Stimulated activated CD4-positive, alpha-beta T cell treated with anti-CD3 and anti-CD28 coated beads, Interleukin-12 subunit alpha, Interleukin-12 subunit beta, amount 100 ng/mL, for 48 hours (primary cell): ENCODE data around the gene PPA2.
A peak's percentile ranks its signal among the peaks of the same experiment; 100 is the strongest.
"Not testable (repeated sequence)": the region's sequence is repeated elsewhere in the genome, so short reads cannot be mapped to it uniquely, and the experiment has no call there.

Experiments
- DNase-seq, 3 donors: peaks; one replicate each; pipeline ENCODE4 v3.0.0-alpha.2; 2020; ENCODE audit warnings: low read depth in 2 of 3, low spot score in 1 of 3

PPA2 gene

DNA sequence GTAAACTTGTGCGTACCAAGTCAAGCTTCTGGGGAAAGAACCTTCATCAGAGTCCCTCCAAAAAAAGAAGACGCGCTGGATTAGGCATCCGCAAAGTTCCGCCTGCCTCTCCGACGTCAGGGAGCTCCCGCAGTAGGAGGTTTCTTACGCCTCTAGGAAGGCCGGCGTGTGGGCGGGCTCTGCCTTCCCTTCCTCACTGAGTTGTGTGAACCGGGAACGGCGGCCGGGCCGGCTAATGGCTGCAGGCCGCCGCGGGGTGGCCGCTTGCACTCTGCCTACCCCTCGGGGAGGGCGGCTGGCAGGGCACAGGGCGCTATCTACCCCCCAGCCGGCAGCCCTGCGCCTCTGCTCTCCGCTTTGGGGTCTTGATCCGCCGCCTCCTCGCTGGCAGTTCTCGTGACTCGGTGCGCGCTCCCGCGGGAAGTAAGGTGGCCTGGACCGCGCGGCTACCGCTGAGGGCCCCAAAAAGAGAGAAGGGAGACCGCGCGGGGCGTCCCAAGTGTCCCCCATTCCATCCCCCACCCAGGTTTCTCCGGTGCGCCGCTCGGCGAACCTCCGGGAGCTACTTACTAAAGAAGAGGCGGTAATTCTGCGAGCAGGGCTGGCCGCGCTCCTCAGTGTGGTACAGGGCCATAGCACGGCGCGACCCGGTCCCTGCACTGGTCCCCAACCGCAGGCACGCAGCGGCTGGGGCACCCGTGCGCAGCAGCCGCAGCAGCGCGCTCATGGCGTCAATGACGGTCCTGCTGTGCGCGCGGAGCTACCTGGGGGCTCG is at the start of gene PPA2:
PPA2 (minus strand) TSS at position 739 of the 775 bp plus-strand sequence; CDS start at position 727, 12 bp downstream.
- peak; percentile 67 to 79 (median 69) for DNase-seq

DNA sequence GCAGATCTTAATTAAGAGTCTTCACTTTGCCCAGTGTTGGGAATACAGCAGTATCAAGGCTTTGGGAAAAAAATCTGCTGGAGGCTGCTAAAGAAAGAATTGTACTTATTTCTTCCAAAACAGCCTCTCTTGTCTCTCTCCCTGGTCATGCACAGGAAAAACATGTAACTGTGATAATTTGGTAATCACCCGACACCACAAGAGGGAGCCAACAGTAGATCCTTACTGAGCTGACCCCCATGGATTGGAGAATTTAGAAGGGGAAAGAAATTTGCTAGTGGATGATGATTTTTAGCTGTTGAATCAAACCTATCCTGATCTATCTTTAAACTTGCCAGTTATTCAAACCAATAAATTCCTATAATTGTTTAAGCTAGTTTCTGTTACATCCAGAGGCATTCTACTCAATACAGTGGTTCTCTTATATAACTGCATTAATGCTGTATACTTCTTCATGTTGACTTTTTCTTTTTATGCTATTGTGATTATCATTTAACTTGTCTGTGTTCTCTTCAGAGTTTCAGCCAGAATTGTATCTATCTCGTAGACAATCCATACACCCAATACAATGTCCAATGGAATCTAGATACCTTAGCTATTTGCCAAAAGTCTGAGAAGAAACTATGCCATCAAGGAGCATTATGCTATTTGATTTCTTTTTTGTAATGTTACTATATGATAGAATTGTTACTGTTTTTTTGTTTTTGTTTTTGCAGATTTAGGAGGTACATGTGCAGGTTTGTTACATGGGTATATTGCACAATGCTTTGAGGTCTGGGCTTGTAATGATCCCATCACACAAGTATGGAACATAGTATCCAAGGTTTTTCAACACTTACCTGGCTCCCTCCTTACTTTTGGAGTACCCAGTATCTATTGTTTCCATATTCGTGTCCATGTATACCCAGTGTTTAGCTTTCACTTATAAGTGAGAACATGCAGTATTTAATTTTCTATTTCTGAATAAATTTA is 47.2 kb upstream of the PPA2 start:
- DNase-seq: peak in 1 of 3 donors; percentile 20

DNA sequence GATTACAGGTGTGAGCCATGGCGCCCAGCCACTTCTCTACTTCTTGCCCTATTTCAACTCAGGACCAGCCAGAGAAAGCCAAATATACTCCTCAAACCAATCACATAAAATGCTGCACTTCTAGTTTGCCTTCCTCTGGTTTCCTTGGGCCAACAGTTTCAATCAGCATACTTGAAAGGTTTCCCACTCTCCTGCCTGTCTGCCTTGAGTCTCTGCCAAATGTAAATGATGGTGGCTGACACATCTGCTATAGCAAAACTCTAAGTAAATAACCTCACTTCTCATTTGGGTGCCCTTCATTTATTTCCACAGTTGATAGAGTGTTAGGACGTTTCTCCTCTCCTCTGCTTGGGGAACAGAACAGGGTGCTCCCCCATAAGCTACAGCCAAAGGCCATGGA is 36.4 kb upstream of the PPA2 start:
- no peak for DNase-seq

DNA sequence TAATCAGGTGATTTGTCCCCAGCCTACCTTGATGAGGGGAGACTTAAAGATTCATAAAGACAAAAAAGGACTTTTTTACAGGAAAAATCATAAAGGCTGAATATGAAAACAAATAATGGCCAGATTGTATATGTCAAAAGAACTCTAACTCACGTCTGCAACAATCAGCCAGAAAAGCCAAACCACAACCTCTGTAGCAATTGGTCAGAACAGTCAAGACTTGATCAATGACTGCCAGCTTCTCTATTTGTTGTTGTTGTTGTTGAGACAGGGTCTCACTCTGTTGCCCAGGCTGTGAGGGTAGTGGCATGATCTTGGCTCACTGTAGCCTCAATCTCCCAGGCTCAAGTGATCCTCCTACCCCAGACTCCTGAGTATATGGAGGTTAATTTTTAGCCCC is 35.9 kb upstream of the PPA2 start:
- DNase-seq: no peak

DNA sequence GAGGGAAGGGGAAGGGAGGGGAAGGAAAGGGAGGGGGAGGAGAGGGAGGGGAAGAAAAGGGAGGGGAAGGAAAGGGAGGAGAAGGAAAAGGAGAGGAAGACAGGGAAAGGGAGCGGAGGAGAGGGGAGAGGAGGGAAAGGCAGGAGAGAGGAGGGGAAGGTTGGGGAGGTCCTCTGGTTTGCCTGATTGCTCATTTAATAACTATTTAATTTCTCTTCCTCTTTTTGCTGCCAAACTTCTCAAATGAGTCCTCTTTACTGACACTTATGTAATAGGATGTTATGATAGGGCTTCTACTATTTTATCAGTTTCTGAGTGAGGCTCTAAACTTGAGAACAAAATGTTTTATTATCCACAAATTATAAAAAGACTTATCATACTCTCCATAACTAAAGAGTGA is 35.4 kb upstream of the PPA2 start:
- no peak for DNase-seq

DNA sequence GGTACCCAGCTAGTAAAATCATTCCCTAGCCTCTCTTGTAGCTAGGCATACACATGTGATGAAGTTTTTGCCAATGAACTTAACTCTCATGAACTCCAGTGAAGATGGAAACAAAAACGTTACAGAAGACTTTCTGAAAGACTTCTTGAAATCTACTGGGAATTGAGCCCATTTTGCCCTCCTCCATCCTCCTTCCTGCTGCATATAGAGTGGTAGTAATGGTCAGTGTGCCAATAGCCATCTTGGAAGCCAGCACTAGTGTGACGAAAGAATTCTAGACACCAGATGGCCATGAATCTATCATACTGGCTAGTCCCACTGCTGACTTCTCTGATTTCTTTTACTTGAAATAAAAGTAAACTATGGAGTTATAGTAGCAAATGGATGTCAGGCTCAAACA is 30.9 kb upstream of the PPA2 start:
- no peak for DNase-seq

DNA sequence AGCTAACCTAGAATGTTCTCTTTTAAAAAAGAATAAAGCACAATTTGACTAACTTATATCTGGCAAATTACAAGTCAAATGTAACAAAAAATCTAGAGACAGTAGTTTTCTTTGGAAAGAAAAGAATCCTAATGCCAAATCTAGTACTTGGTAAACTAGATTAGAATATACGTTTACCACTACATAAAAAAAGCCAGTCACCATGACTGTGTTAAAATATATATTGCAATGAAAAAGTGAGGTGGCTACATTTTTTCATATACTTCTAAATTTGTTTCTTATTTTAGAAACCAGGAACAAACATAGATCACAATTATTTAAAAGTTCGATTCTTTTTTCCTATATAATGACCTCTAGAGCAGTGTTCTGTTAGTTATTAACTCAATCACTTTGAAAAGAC is 29.6 kb upstream of the PPA2 start:
- DNase-seq: no peak

DNA sequence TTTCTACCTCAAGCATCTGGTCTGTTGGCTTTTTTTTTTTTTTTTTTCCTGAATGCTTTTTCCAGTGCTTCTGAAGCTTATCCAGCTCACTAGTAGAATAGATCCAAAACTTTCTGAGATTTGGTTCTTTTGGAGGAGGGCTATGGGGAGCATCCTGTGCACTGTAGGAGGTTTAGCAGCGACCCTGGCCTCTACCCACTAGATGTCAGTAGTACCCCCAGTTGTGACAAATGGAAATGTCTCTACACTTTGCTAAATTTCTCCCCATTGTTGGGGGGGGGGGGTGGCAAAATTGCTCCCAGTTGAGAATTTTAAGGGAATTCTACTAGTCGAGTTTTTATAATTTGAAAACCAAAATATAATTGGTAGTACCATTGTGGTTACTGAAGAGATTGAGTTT is 23.0 kb upstream of the PPA2 start:
- DNase-seq: no peak

DNA sequence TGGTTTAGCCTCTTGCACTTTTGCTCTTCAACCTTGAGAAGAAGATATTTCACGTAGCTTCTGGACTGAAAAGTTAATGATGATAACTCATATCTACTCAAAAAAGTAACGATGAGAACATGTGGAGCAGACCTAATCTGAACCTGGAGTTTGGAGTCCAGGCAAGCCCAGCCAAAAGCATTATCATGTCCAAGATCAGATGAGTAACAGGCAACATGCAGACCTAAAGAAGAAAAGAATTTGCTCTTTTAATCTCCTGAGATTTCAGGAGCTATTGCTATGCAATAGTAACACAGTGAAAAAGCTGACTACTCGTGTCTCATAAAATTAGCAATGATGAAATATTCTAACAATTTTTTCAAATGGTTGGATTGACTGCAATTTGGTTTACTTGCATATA is 21.8 kb upstream of the PPA2 start:
- no peak for DNase-seq

DNA sequence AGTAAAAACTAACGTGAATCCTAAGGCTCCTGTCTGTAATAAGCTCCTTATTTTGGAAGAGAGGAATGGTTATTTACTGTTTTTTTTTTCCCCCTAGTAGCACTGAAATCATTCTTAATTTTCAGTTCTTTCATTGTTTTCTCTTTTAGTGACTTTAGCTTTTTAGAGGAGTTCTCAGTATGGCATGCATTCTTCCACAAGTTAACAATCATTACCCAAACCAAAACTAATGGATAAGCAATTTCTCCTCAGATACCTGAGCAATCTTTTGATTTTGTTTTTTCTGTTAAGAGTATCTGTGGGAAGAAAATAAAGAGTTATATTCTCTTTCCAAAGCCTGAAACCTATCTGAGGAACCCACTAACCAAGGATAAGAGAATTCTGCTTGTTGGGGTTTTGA is 16.7 kb upstream of the PPA2 start:
- no peak for DNase-seq

DNA sequence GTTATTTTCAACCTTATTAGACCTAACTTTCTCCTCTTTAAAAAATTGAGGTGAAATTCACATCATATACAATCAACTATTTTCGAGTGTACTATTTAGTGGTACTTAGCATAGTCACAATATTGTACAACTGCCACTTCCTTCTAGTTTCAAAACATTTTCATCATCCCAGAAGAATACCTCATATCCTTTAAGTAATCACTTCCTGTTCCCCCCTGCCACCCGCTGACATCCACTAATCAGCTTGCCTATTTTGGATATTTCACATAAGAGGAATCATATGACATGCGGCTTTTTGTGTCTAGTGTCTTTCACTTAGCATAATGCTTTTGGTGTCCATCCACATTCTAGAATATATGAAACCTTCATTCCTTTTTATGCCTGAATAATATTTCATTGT is 10.0 kb upstream of the PPA2 start:
- DNase-seq: no peak

DNA sequence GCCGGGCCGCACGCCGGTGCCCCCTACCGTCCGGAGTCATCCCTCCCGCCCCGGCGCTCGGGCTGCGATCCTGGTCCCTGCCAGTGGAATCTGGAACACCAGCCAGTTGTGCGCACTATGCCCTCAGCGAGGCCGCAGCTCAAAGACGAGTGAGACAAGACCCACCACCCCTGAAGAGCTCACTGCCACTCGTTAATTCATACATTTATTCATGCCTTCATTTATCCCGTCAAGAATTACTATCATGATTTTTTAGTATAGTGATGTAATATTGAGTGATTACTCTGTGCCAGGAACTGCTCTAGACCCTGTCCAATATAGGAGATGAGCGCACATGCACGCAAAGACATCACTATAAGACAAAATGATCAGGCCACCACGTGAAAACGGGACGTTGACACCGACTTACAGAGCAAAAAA is 247 bp upstream of the PPA2 start:
- DNase-seq: peak in 1 of 3 donors; percentile 78

DNA sequence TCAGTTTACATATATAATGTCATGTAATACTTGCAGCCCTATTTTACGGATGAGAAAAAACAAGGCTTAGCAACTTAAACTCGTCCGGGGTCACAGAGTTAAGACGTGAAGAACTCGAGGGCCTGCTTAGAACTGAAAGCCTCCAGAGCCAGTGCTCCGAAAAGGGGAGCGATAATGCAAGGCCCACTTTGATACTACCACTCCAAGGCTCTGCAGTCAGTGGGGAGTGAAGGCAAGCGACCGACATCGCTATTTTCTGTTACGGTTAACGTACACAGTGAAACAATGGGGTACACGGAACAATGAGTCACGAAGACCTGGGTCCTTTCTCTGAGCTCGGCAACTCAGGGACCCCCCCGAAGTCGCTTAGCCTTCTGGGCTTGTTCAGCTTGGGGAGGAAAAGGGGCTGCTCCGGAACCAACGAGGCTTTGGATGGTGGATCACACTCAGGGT is 965 bp downstream of the PPA2 start:
- DNase-seq: no peak

DNA sequence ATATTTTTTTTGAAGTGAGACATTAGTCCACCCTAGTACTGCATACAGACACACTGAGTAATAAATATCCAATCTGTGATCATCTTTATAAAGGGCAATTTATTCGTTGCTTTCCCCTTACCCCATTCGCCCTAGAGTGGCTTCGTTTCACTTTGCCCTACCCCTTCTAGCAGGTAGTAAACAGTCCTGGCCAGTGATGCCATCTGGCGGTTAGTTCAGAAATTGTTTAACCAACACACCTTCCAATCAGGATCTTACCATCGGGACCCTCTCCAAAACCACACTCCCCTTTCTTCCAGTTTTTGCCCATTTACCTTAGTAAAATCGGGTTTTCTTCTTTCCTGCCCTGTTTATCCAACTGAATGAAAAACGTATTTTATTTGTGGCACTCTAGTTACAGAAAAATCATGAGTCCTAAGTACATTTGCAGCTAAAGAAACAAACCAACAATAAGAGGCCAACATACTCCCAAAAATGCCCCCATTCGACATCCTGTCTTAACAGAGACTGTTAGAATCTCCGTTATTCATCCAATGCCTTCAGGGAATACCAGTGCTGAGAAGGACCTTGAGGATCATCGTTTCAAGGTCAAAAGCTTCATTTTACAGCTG is 2.2 kb downstream of the PPA2 start:
- peak; percentile 53 to 83 (median 53) for DNase-seq

DNA sequence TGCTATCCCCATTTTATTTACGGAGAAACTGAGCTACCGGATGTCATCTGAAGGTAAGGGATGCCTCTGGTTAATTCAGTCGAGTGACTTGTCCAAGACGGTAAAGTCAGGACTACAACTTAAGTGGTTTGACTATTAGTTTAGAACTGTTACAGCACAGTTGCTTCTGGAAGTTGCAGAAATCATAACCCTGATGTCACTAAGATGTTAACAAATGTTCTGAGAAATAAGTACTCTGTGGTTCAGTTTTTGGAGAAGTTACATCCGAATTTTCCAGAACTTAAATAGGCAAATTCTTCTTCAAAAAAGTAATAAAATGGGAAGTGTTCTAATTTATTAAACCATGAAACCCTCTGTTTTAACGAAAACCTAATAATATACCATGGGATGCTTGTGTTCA is 3.1 kb downstream of the PPA2 start:
- no peak for DNase-seq

DNA sequence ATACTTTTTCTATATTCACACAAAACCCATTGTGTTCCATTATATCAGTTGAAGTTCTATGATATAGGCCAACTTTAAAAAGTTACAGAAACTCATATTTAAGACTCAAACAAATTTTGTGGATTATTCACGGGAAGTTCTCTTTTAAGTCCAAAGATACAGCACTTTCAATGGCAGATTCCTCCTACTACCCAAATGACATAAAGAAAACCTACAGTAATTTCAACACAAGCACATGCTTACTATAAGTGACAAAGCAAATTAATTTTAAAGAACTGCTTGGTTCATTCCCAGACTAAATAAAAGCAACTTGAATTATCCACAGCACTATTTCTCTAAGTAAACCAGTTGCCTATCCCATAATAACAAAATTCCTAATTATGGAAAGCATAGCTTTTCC is 4.1 kb downstream of the PPA2 start:
- DNase-seq: no peak

DNA sequence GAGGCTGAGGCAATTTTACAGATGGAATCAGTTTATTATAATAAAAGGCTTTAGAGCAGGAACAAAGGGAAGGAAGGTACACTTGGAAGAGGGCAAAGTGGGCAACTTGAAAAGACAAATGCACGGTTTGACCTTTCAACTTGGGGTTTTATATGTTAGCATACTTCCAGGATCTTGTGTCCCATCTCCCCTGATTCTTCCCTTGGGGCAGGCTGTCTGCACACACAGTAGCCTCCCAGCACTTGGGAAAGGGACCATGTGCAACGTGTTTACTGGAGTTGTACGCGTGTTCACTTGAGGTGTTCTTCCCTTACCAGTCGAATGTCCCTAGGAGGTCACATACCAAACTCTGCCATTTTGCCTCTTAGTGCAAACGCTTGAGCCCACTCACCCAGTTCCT is 7.3 kb downstream of the PPA2 start:
- no peak for DNase-seq

DNA sequence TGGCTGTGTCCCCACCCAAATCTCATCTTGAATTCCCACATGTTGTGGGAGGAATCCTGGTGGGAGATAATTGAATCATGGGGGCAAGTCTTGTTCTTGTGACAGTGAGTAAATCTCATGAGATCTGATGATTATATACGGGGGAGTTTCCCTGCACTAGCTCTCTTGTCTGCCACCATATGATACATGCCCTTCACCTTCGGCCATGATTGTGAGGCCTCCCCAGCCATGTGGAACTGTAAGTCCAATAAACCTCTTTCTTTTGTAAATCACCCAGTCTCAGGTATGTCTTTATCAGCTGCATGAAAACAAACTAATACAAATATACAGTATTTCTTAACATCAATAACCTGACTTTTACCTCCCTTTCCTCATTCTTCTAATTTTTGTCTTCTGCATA is 9.3 kb downstream of the PPA2 start:
- DNase-seq: not testable (repeated sequence)

DNA sequence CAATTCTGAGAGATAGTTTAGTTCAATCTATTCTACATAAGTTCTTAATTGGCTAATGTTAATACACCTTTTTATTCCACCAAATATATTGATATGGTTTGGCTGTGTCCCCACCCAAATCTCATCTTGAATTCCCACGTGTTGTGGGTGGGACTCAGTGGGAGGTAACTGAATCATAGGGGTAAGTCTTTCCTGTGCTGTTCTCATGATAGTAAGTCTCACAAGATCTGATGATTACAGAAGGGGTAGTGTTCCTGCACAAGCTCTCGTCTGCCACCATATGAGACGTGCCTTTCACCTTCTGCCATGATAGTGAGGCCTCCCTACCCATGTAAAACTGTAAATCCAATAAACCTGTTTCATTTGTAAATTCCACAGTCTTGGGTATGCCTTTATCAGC is 11.3 kb downstream of the PPA2 start:
- no peak for DNase-seq

DNA sequence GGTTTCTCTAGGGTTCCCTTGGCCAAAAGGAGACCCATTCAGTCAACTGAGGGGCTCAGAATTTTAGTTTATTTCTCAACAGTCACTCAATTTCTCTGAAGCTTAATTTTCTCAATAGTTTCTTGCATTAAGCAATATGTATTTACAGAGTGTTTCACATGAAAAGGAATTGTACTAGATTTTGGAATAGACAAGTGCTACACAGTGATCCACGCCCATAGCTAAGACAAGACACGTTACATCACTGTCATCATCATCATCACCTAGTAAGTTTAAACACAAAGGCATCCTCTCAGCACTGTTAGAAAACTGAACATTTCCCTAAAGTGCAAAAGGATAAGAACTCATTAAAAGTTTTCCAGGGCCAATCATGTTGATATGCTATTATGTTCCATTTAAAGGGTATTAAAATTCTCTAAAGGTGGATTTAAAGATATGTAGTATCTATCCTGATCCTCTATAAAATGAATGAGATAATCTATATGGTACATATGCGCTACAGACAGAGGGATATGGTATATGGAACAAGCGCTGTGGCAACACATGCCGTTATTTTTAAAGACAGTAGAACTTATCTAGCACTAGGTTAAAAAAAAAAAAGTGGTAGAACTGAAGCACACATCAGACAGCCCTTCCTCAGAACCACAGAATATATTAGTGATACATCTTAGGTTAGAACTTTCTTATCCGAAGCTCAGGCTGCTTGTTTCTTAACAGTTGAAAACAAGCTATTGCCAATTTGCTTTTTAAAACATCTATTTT is 12.1 kb downstream of the PPA2 start:
- DNase-seq: no peak

DNA sequence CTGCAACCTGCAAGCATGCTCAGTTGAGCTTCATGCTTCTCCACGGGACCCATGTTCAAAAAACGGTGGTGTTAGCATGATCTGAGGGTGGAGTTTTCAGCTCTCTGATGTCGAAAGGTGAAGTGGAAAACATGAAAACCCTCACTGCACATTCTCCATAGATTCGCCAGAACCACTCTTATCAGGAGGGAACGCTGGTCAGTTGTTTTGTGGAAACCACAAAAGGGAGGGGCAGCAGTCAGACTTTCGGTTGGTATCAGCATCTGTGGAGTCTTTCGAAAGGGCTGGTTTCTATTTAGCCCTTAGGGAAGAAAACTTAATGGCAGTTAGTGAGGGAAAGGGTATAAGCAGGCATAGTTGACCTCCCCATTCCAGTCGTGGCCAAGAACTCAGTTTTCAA is 12.6 kb downstream of the PPA2 start:
- no peak for DNase-seq
